Adrenal gland (tissue), 12 donors: ENCODE data around the gene TMEM38A. TPM values are rescaled to one million over a fixed set of nuclear protein-coding genes. Genes with fewer than 3 reads are reported as not detected.

Experiments
- DNase-seq, 7 donors: peaks; one replicate each; pipeline ENCODE4 v3.0.0-alpha.2; 2019 to 2020
- H3K27ac ChIP-seq, 5 donors: fragments of 200-600 bp; sonication (generic) in 4 of 5; 1 replicate in 3 of 5; 2 replicates in 2 of 5; pipeline versions ENCODE4 v1.5.1 to v1.8.0; 2016 to 2020; ENCODE audit warnings: mild to moderate bottlenecking in 1 of 5
- H3K27me3 ChIP-seq: fragments of 200-600 bp; 2 replicates; pipeline ENCODE4 v1.8.0; 2021
- H3K36me3 ChIP-seq, 2 donors: fragments of 200-600 bp; replicated peaks in 1 of 2; 1 replicate in 1 of 2; 2 replicates in 1 of 2; pipeline versions ENCODE4 v1.5.1 to v1.8.0; 2018 to 2022
- H3K4me1 ChIP-seq, 2 donors: fragments of 200-600 bp; replicated peaks in 1 of 2; 1 replicate in 1 of 2; 2 replicates in 1 of 2; pipeline versions ENCODE4 v1.5.1 to v1.8.0; 2018 to 2021
- H3K4me3 ChIP-seq, 4 donors: fragments of 200-600 bp; sonication (generic) in 3 of 4; one replicate each; pipeline ENCODE4 v1.5.1; 2016 to 2018
- H3K9me3 ChIP-seq, 3 donors: fragments of 200-600 bp; sonication (generic) in 1 of 3; replicated peaks in 1 of 3; 1 replicate in 2 of 3; 2 replicates in 1 of 3; pipeline versions ENCODE4 v1.5.1 to v1.8.0; 2016 to 2021
- CTCF ChIP-seq, 6 experiments: fragments of 450-650 bp in 4 of 6; fragments of 200-600 bp in 2 of 6; sonication (generic) in 1 of 6; IDR thresholded peaks; 1 replicate in 5 of 6; 2 replicates in 1 of 6; pipeline versions ENCODE4 v1.5.1 to v1.8.0; 2016 to 2021; ENCODE audit warnings: antibody characterized with exemption in 6 of 6, mild to moderate bottlenecking in 2 of 6, moderate library complexity in 1 of 6
- POLR2A ChIP-seq, 2 donors: fragments of 450-650 bp; IDR thresholded peaks; one replicate each; pipeline ENCODE4 v1.6.1; 2017; ENCODE audit warnings: antibody characterized with exemption in 2 of 2, mild to moderate bottlenecking in 2 of 2, moderate library complexity in 1 of 2
- WGBS, 4 donors: extraction: QIAGEN DNeasy Blood & Tissue Kit in 2 of 4; methylation state at CpG; one replicate each; pipeline versions ENCODE4 v1.1.5 to v1.1.7; 2013 to 2017; 5-methylcytosine and 5-hydroxymethylcytosine counted together
- intact Hi-C, 2 donors: fragments of 100-400 bp; cut with DNase I; formaldehyde crosslinking; loops; one replicate each; pipeline versions ENCODE4 v1.14.1 to v1.15.0; 2022 to 2023
- polyA plus RNA-seq, 3 donors: library from polyadenylated mRNA; stranded (reverse); fragments of 200-250 nt in 2 of 3; fragments of 350-450 nt in 1 of 3; fragmentation: Illumina TruSeq in 1 of 3; extraction: RNeasy Lipid Tissue Mini Kit (QIAGEN cat#74804) in 1 of 3; gene quantifications; one replicate each; pipeline ENCODE4 v1.2.3, GENCODE V29; 2013 to 2014
- total RNA-seq, 9 donors: library from RNA; depleted of rRNA in 4 of 9; stranded (reverse); fragments of >200 nt in 4 of 9; fragments of 120-200 nt in 1 of 9; fragmentation: NEBNext Ultra II Directional in 1 of 9; extraction: Animal tissue kit (Norgen Biotek cat#: 25700) in 1 of 9; gene quantifications; one replicate each; pipeline versions ENCODE4 v1.1.0 to v1.2.4, GENCODE V29; 2013 to 2023
- donor health status: healthy with polysubstance abuse.
- donor health status: Bipolar disorder and iron deficiency.
- donor health status: DM: yes; HTN: yes; CAD: no.
- donor health status: DM: no; HTN: no; CAD: no.
- donor health status: DM: no; HTN: no; CAD: no.
- donor health status: DM: yes; HTN: yes; CAD: no.

Gene TMEM38A
- total and polyA plus RNA-seq, 12 donors: 2.2 to 10.4 (median 5.9) TPM

GRCh38 chr19:16614941-16615340, 46.0 kb upstream of the TMEM38A start:
- no peak for DNase-seq
- Histone ChIP-seq H3K4me3 (no peak overlapping the region), H3K27me3 (no peaks in the 10 kb centered on the region), H3K27ac (peak overlapping the region in 1 of 5 donors; percentile 29), H3K9me3 (no peaks in the 10 kb centered on the region), H3K4me1 (peaks cover 29 to 50% of the 10 kb centered on the region in 2 donors), H3K36me3 (no peaks in the 10 kb centered on the region)
- 43 to 48% (median 46%) methylated on average over 2 of the region's 2 CpGs for WGBS, 4 donors
- TF ChIP-seq POLR2A (IDR thresholded peaks at IDR 0.05) (no peak), CTCF (IDR thresholded peaks at IDR 0.05) (no peak)
- intact Hi-C loops: no loop called here

GRCh38 chr19:16615808-16616207, 45.1 kb upstream of the TMEM38A start:
- H3K27ac ChIP-seq: no peak overlapping the region
- H3K9me3 ChIP-seq: no peaks in the 10 kb centered on the region
- intact Hi-C loops: no loop called here
- no peak for DNase-seq
- H3K36me3 ChIP-seq: no peaks in the 10 kb centered on the region
- WGBS, 4 donors: 33 to 80% (median 53%) methylated on average over 1 of the region's 1 CpG
- TF ChIP-seq CTCF (IDR thresholded peaks at IDR 0.05) (no peak), POLR2A (IDR thresholded peaks at IDR 0.05) (no peak)
- H3K4me1 ChIP-seq: peaks cover 34 to 55% of the 10 kb centered on the region in 2 donors
- H3K4me3 ChIP-seq: no peak overlapping the region
- no peaks in the 10 kb centered on the region for H3K27me3 ChIP-seq

- no peaks in the 10 kb centered on the region for H3K27me3 ChIP-seq
- no peaks in the 10 kb centered on the region for H3K36me3 ChIP-seq
- H3K27ac ChIP-seq: no peak overlapping the region
- 93 to 100% (median 97%) methylated on average over 2 to 7 of the region's 7 CpGs for WGBS, 4 donors
- peaks cover 16 to 30% of the 10 kb centered on the region in 2 donors for H3K4me1 ChIP-seq
- TF ChIP-seq POLR2A (IDR thresholded peaks at IDR 0.05): no peak
- no peak for TF ChIP-seq CTCF (IDR thresholded peaks at IDR 0.05)
- intact Hi-C loops: no loop called here
- DNase-seq: no peak
- H3K4me3 ChIP-seq: no peak overlapping the region
- H3K9me3 ChIP-seq: no peaks in the 10 kb centered on the region
These were observed 42.7 kb upstream of the TMEM38A start for GRCh38 chr19:16618248-16618647.

GRCh38 chr19:16619457-16619856, 41.5 kb upstream of the TMEM38A start:
- no peak overlapping the region for H3K4me3 ChIP-seq
- peaks cover 21 to 33% of the 10 kb centered on the region in 2 donors for H3K4me1 ChIP-seq
- DNase-seq: peak in 4 of 7 donors; percentile 45 to 61 (median 53)
- H3K27me3 ChIP-seq: no peaks in the 10 kb centered on the region
- H3K36me3 ChIP-seq: no peaks in the 10 kb centered on the region
- TF ChIP-seq POLR2A (IDR thresholded peaks at IDR 0.05) (no peak), CTCF (IDR thresholded peaks at IDR 0.05) (no peak)
- no peaks in the 10 kb centered on the region for H3K9me3 ChIP-seq
- H3K27ac ChIP-seq: no peak overlapping the region
- WGBS, 4 donors: 28 to 54% (median 38%) methylated on average over 4 to 7 of the region's 7 CpGs
- intact Hi-C loops: no loop called here
